GM12878 (cell line): ENCODE measurements around the gene IFT172. TPM values are rescaled to one million over a fixed set of nuclear protein-coding genes. Genes with fewer than 3 reads are reported as not detected.

Experiments
- ATAC-seq: fragments of 200-7000 bp; cut with Tn5 transposase; 3 replicates; pipeline ENCODE4 v1.9.1; 2020; ENCODE audit warnings: mild to moderate bottlenecking, moderate library complexity
- BruUV-seq: library from RNA; stranded (reverse); fragments of 400-500 nt; replicated peaks from 2 replicates; lab custom pipeline; 2021; lab: Mats Ljungman, UMichigan
- CTCF ChIA-PET: fragments of 300-600 bp; sonication (Branson Sonifier 250); formaldehyde crosslinking; extraction: SDS; loops from one replicate; lab custom pipeline; 2021; ENCODE audit warnings: inconsistent platforms; lab: Yijun Ruan, JAX
- POLR2A ChIA-PET: fragments of 350-600 bp; formaldehyde crosslinking; extraction: SDS; loops from one replicate; lab custom pipeline; 2021; ENCODE audit warnings: inconsistent platforms; lab: Charles Lee
- RAD21 ChIA-PET: fragments of 300-600 bp; sonication (Branson Sonifier 250); formaldehyde crosslinking; loops from one replicate; lab custom pipeline; 2023; ENCODE audit warnings: antibody characterized with exemption; ENCODE audit not compliant: unreplicated experiment; lab: Charles Lee
- SMC1A ChIA-PET: fragments of 300-600 bp; sonication (Branson Sonifier 250); formaldehyde crosslinking; loops from one replicate; lab custom pipeline; 2023; ENCODE audit not compliant: unreplicated experiment, uncharacterized antibody; lab: Charles Lee
- DNase-seq: peaks from one replicate; pipeline ENCODE4 v3.0.0-alpha.2; 2011; ENCODE audit warnings: low read depth, low spot score
- FAIRE-seq: peaks from 3 replicates; lab custom pipeline; 2011; peaks lifted over from hg19 to GRCh38; lab: Jason Lieb, UNC
- H2AFZ ChIP-seq: 2 replicates; pipeline ENCODE4 v1.6.0; 2011; ENCODE audit warnings: low read depth, low read length, control low read depth; ENCODE audit not compliant: control insufficient read depth
- H3K27ac ChIP-seq: 2 replicates; pipeline ENCODE4 v1.5.1; 2011; ENCODE audit warnings: control low read depth; ENCODE audit not compliant: control insufficient read depth, insufficient read depth
- H3K27me3 ChIP-seq, 2 experiments: replicated peaks in 1 of 2; 2 replicates each; pipeline versions ENCODE4 v1.6.0 to v1.6.1; 2011; ENCODE audit warnings: low read length in 1 of 2; ENCODE audit not compliant: control insufficient read depth in 2 of 2, insufficient read depth in 2 of 2
- H3K36me3 ChIP-seq, 2 experiments: 2 replicates each; pipeline ENCODE4 v1.5.1; 2011; ENCODE audit warnings: low read length in 1 of 2; ENCODE audit not compliant: control insufficient read depth in 2 of 2, insufficient read depth in 2 of 2
- H3K4me1 ChIP-seq: 2 replicates; pipeline ENCODE4 v1.6.1; 2011; ENCODE audit warnings: mild to moderate bottlenecking, low read length, moderate library complexity, mixed read lengths; ENCODE audit not compliant: control insufficient read depth, insufficient read depth
- H3K4me2 ChIP-seq: 2 replicates; pipeline ENCODE4 v1.6.0; 2011; ENCODE audit warnings: control low read depth; ENCODE audit not compliant: control insufficient read depth, insufficient read depth
- H3K4me3 ChIP-seq: fragments of 200-600 bp; sonication (generic); 2 replicates; pipeline ENCODE4 v1.5.1; 2016
- H3K79me2 ChIP-seq: 2 replicates; pipeline ENCODE4 v1.6.0; 2011; ENCODE audit warnings: low read length; ENCODE audit not compliant: control insufficient read depth, insufficient read depth
- H3K9ac ChIP-seq: 2 replicates; pipeline ENCODE4 v1.8.0; 2011; ENCODE audit warnings: low read length, control low read depth, mixed read lengths; ENCODE audit not compliant: control insufficient read depth, insufficient read depth
- H3K9me3 ChIP-seq: replicated peaks from 3 replicates; pipeline ENCODE4 v1.5.1; 2011; ENCODE audit warnings: mild to moderate bottlenecking, low read length; ENCODE audit not compliant: control insufficient read depth, insufficient read depth
- H4K20me1 ChIP-seq: 2 replicates; pipeline ENCODE4 v1.6.0; 2011; ENCODE audit not compliant: control insufficient read depth, insufficient read depth
- ATF3 ChIP-seq: IDR thresholded peaks from 2 replicates; pipeline ENCODE4 v1.6.1; 2011; ENCODE audit warnings: low read depth, mild to moderate bottlenecking, low read length, moderate library complexity, borderline replicate concordance; ENCODE audit errors: extremely low read depth
- E2F8 ChIP-seq: fragments of 450-650 bp; IDR thresholded peaks from 2 replicates; pipeline ENCODE4 v1.6.1; 2018; ENCODE audit warnings: mild to moderate bottlenecking, low read depth, moderate library complexity; ENCODE audit not compliant: partially characterized antibody
- GATAD2B ChIP-seq: fragments of 450-650 bp; conservative IDR thresholded peaks from 2 replicates; pipeline ENCODE4 v1.6.1; 2017; ENCODE audit warnings: low read depth, mild to moderate bottlenecking, moderate library complexity
- IRF3 ChIP-seq: fragments of 450-650 bp; IDR thresholded peaks from 2 replicates; pipeline ENCODE4 v1.6.1; 2014; ENCODE audit warnings: mild to moderate bottlenecking
- LARP7 ChIP-seq: fragments of 450-650 bp; IDR thresholded peaks from 2 replicates; pipeline ENCODE4 v1.6.1; 2017; ENCODE audit warnings: mild to moderate bottlenecking
- MYB ChIP-seq: fragments of 150-350 bp; IDR thresholded peaks from 2 replicates; pipeline ENCODE4 v1.6.1; 2014; ENCODE audit warnings: mild to moderate bottlenecking, low read depth, low read length, borderline replicate concordance
- PAX8 ChIP-seq: fragments of 450-650 bp; IDR thresholded peaks from 2 replicates; pipeline ENCODE4 v1.6.1; 2017; ENCODE audit warnings: mild to moderate bottlenecking, moderate library complexity
- POLR2AphosphoS2 ChIP-seq: IDR thresholded peaks from 2 replicates; pipeline ENCODE4 v1.6.1; 2011; ENCODE audit warnings: low read depth, mild to moderate bottlenecking, low read length, improper control_type of control experiment, moderate library complexity
- POU2F2 ChIP-seq: IDR thresholded peaks from 3 replicates; pipeline ENCODE4 v1.6.1; 2011; ENCODE audit warnings: low read depth, mild to moderate bottlenecking, low read length, borderline replicate concordance
- RBBP5 ChIP-seq: fragments of 200-600 bp; sonication (generic); conservative IDR thresholded peaks from 2 replicates; pipeline ENCODE4 v1.6.1; 2016
- TAF1 ChIP-seq: IDR thresholded peaks from 2 replicates; pipeline ENCODE4 v1.6.1; 2011; ENCODE audit warnings: mild to moderate bottlenecking, low read depth, low read length, borderline replicate concordance
- ZBTB11 ChIP-seq: fragments of 450-650 bp; formaldehyde crosslinking; IDR thresholded peaks from 2 replicates; pipeline ENCODE4 v1.5.0; 2022; ENCODE audit warnings: mild to moderate bottlenecking, missing genetic modification characterization
- ZNF384 ChIP-seq: IDR thresholded peaks from 2 replicates; pipeline ENCODE4 v1.6.1; 2012; ENCODE audit warnings: low read depth, mild to moderate bottlenecking, low read length, improper control_type of control experiment, borderline replicate concordance
- WGBS: methylation state at CpG from one replicate; pipeline ENCODE4 v1.1.6; 2016; ENCODE audit warnings: low lambda C conversion rate; ENCODE audit not compliant: insufficient replicate concordance, insufficient coverage; ENCODE audit errors: missing lambda C conversion rate; 5-methylcytosine and 5-hydroxymethylcytosine counted together
- in situ Hi-C: fragments of 300-500 bp; cut with MboI; formaldehyde crosslinking; loops from 9 replicates; pipeline ENCODE4 v1.14.3; 2018; ENCODE audit warnings: mixed read lengths
- intact Hi-C: fragments of 100-400 bp; cut with micrococcal nuclease; formaldehyde crosslinking; loops from one replicate; pipeline ENCODE4 v1.14.2; 2022; ENCODE audit not compliant: unreplicated experiment
- polyA plus RNA-seq, 11 experiments: library from polyadenylated mRNA; depleted of rRNA in 4 of 11; unstranded in 6 of 11; stranded (reverse) in 5 of 11; fragments of >200 nt; fragmentation: Nextera tagmentation in 4 of 11; fragmentation: Illumina TruSeq in 1 of 11; extraction: Ambion mirVana in 4 of 11; extraction: Trizol in 1 of 11; gene quantifications; 1 replicate in 1 of 11; 2 replicates in 10 of 11; pipeline versions ENCODE4 v1.2.1 to v1.2.3, GENCODE V29; 2011 to 2016; ENCODE audit warnings: inconsistent platforms in 2 of 11, missing spikeins in 2 of 11, low read depth in 1 of 11
- total RNA-seq, 4 experiments: library from RNA; depleted of rRNA in 3 of 4; stranded (reverse); fragments of >200 nt in 3 of 4; fragmentation: Illumina TruSeq in 1 of 4; extraction: Trizol in 1 of 4; gene quantifications; 2 replicates each; pipeline versions ENCODE4 v1.2.1 to v1.2.3, GENCODE V29; 2013 to 2021

IFT172 gene
- total and polyA plus RNA-seq, 10 of the 15 experiments (the other 5 are each of a cell fraction or from before 2014, with no cell fraction given), result 2.4 to 8.6 (median 6.2) TPM

- no peaks in the 10 kb centered on the region for H3K79me2 ChIP-seq
- DNase-seq, result no peak
- no peak for TF ChIP-seq LARP7
- TF ChIP-seq TAF1, result no peak
- no peak for TF ChIP-seq RBBP5
- TF ChIP-seq E2F8, result no peak
- TF ChIP-seq GATAD2B, result no peak
- no peak for TF ChIP-seq POU2F2
- TF ChIP-seq PAX8, result no peak
- TF ChIP-seq POLR2AphosphoS2, result no peak
- TF ChIP-seq IRF3, result no peak
- TF ChIP-seq ZBTB11, result no peak
- no peak for TF ChIP-seq ATF3
- TF ChIP-seq ZNF384, result no peak
- no peak for TF ChIP-seq MYB
Observed at GRCh38 chr2:27461118-27461517, 28.4 kb downstream of the IFT172 start.

More at GRCh38 chr2:27461118-27461517, 28.4 kb downstream of the IFT172 start:
- H3K4me2 ChIP-seq, result no peak overlapping the region
- ChIA-PET SMC1A (no interaction called here), RAD21 (no interaction called here), CTCF (no interaction called here), POLR2A (interaction anchor here (0.5 kb wide), 1 partner anchor 1661 kb away, joined by 6 read pairs; no protein-coding TSS in a partner anchor)
- FAIRE-seq (no peak), ATAC-seq (no peak)
- H3K27ac ChIP-seq, result no peak overlapping the region
- H2AFZ ChIP-seq, result no peak overlapping the region
- in situ Hi-C loops (no loop called here), intact Hi-C loops (no loop called here)
- no TSS peak for BruUV-seq
- H3K36me3 ChIP-seq, result no peaks in the 10 kb centered on the region
- no peak overlapping the region for H3K9ac ChIP-seq
- no peaks in the 10 kb centered on the region for H4K20me1 ChIP-seq
- H3K27me3 ChIP-seq, result no peaks in the 10 kb centered on the region
- 84% methylated on average over 8 of the region's 8 CpGs for WGBS
- no peaks in the 10 kb centered on the region for H3K9me3 ChIP-seq
- H3K4me3 ChIP-seq, result no peak overlapping the region
- no peaks in the 10 kb centered on the region for H3K4me1 ChIP-seq
